ENCODE measurements around the gene SCARF2.

SCARF2 gene

DNA sequence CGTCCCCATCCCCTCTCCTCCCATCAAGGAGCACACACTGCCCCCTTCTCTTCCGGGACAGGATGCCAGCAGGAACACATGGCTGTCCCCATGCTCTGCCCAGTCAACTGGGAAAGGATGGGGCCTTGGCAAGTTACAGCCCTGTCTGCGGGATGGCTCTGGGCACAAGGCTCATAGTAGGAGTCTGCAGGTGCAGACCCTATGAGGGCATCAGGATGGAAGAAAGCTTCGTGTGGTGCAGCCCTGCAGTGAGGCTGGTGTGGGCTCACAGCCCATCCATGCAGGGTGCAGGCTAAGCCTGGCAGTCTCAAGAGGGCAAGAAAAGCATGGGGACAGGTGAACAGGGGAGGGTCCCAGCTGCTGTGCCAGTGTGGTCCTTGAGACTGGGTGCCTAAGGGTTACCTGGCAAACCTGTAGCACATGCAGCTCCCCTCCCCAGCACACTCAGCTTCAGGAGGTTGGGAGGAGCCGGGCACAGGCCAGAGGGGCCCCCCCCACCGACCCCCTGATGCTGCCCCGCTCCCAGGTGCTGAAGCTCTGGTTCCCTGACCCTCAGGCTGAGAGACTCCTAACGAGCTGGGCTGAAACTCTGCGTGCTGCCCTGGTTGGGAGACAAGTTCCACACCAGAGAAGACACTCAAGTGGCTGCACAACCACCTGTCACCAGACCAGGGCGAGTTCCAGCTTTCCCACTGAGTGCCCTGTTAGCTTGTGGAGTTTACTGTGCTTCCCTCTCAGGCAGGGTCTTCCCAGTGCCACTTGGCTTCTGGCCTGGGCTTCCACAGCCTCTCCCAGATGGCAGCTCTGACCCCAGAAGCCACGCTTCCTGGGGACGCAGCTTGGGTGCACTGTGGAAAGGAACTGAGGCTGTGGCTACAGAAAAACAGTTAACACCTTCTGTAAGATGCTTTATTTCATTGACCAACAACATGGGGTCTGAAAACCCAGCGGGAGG, 3.3 kb upstream of the SCARF2 start:
- no peak for DNase-seq (ENCODE audit: low read depth in 2 of 2)

GRCh38 chr22:20439928-20440575, 2.4 kb upstream of the SCARF2 start:
- no peak for DNase-seq (ENCODE audit: low read depth in 2 of 2)

DNA sequence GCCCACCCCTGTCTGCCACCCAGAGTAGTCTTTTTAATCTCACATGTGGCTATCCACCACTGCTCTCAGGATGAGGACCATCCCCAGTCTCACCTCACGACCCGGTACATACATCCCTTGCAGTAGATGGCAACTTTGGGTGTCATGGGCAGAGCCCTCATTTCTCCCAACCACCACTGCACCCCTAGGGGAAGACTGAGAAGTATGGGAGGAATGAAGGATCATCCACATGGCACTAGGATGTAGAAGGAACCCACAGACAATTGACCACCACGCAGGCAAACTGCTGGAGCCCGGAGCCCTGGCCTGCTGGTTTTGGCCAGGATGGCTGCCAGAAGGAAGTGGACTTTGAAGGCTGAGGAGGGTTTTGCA, 1.9 kb upstream of the SCARF2 start:
- DNase-seq (ENCODE audit: low read depth in 2 of 2), result no peak

DNA sequence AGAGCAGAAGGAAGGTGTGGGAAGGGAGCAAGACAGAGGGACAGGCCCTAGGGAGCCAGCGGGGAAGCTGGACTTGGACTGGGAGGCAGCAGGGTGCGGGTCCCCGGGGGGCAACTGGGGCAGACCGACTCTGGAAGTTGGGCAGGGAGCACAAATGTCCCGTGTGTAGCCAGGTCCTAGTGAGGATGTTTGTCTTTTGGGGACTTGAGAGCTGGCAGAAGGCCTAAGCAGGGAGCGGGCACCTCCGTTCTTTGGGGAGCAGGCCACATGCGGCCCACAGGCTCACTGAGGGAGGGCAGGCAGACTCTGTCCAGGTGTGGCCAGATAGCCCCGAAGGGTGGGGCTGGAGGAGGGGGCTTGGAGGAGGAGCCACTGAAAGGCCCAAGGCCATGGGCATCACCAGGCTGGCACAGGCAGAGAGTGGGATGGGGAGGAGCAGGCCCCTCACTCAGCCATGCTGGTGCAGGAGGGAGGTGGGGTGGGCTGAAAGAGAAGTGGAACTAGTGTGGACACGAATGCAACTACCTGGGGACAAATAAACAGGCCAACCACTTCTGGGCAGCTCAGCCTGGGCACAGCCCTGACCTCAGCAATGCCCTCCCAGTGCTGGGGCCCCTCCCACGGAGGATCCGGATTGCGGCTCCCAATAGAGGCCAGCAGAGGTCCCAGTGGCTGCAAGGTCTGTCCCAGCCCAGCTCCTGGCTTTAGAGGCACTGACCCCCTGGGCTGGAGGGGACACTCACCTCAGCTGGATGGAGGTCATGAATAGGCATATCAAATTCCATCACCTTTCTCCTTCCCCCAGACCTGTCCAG, 1.3 kb upstream of the SCARF2 start:
- no peak for DNase-seq (ENCODE audit: low read depth in 2 of 2)

DNA sequence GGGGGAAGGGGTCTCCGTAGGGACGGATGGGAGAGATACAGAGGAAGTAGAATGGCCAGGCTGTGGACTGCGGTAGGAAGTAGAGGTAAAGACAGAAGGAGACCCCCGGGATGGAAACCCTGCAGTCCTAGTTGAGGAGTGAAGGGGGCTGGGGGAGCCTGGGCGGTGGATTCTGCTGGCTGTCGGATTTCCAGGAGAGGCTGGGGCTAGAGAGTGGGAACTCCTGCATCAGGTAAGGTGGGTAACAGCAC, 727 bp upstream of the SCARF2 start:
- no peak for DNase-seq (ENCODE audit: low read depth in 2 of 2)

- DNase-seq (ENCODE audit: low read depth in 2 of 2), result no peak
These were observed 635 bp downstream of the SCARF2 start for GRCh38 chr22:20436768-20437612.

DNA sequence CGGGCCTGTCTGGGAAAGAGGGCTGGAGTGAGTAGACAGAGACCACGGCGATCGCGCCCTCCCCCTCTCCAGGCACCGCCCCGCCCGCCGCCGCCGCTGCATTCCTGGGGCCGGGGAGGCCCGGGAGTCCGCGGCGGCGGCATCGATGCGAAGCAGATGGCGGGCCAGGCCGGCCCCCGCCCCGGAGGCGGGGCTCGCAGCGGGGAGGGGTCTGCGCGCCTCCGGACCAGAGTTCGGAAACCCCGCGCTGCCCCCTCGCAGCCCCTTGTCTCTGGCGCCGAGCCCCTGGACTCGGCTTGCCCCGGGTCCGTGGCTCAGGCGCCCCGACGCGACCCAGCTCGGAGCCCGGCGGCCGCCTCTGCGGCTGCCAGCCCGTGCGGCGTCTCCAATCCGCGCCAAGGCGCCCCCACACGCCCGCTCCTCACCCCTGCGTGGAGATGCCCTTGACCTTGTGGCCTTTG, 1.3 kb downstream of the SCARF2 start:
- no peak for DNase-seq (ENCODE audit: low read depth in 2 of 2)

DNA sequence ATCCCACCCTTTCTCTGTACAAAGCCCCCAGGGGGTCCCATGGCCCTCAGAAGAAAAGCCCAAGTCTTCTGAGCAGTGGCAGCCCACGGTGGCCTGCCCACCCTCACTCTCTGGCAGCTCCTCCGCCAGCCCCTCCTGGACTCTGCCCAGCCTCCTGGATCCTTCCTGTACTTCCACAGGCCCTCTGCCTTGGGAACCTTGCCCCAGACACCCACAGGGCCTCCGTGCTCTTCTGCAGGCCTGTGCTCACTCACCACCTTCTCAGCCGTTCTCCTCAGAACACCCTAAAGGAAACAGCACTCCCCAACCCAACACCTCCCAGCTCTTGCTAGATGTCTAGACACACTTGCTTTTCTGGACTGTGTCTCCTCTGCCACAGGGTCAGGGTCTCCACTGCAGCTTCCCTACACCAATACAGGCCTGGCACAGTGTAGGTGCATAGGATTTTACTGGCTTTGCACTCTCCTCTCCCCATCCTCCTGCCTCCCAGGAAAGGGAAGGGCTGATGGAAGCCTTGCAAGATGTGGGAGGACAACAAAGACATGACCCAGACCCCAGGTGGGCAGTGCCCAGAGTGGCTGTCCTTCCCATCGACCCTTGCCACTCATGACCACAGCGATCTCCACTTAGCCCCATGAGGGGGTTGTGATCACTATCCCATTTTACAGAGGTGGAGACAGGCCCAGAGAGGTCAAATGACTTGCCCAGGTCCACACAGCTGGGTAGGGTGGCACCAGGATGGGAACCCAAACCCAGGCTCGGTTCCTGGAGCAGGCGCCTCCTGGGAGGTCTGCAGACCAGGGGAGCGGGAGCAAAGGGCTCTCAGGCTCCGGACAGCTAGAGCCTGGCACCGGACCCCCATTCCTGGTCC, 2.0 kb downstream of the SCARF2 start:
- DNase-seq (ENCODE audit: low read depth in 2 of 2), result no peak

- DNase-seq (ENCODE audit: low read depth in 2 of 2), result no peak
These were observed 2.9 kb downstream of the SCARF2 start for GRCh38 chr22:20434773-20435172.

DNA sequence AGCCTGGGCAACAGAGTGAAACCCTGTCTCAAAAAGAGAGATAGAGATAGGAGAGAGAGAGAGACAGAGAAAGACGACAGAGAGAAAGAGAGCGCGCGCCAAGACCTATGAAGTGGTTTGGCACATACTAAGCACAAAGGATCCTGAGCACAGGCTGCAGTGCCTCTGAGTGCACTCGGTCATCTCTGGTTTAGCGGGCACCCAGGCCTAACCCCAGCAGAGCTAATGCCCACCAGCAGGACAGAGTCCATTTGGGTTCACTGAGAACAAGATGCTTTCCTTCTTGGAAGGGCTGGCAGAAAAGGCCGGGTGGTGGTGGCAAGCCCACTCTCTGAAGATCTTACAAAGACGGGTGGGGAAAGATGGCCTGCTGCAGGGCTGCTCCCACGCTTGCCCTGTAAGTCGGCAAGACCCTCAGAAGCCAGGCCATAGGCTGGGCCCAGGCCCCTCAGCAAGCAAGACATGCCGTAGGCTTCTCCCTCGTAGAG, 3.3 kb downstream of the SCARF2 start:
- no peak for DNase-seq (ENCODE audit: low read depth in 2 of 2)

- no peak for DNase-seq (ENCODE audit: low read depth in 2 of 2)
These were observed 3.9 kb downstream of the SCARF2 start for GRCh38 chr22:20433686-20434241.

GRCh38 chr22:20433191-20433590, 4.4 kb downstream of the SCARF2 start:
- DNase-seq (ENCODE audit: low read depth in 2 of 2), result no peak

DNA sequence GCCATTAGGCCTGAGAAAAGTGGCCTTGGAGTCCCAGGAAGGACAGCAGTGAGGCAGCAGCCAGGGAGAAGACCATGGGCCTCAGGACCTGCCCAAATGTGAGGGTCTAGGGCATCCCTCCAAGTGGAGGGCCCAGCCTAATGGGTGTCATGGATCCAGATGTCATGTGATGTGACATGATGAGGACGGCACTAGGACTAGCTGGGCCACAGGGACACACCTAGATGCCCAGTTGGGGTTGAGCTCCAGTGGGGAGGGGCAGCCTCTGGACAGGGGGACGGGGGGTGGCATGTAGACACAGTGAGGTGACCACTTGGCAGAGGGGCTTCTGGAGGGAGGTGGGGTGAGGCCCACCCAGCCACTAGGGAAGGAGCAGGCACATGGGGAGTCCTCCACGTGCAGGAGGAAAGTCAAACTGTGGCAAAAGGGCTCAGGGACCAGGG, 5.4 kb downstream of the SCARF2 start:
- no peak for DNase-seq (ENCODE audit: low read depth in 2 of 2)

DNA sequence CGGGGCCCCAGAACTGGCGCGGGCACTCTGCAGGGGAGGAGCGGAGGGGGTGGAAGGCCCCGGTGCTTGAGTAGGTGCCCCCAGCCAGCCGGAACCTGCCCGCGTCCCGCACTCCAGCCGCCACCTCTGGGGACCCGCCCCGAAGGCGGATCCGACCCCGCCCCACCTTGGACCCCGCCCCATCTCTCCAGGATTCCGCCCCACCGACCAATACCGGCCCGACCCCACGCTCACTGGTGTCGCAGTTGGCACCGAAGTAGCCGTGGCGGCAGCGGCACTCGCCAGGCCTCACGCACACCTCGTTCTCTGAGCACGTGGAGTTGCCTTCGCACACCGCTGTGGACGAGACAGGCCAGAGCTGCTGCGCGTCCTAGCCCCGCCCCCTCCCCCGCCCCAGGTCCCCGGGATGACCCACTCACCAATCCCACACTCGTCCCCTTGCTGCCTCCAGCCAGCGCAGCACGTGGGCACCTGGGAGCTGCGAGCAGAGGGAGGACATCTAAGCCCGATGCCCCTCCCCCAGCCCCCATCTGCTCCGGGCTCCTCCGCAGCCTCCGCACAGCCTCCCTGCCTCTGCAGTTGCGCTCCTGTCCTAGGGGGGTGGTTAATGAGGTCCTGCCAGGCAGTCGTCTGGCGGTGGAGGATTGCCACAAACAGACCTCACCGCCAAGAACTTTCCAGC, 6.0 kb downstream of the SCARF2 start:
- no peak for DNase-seq (ENCODE audit: low read depth in 2 of 2)

GRCh38 chr22:20430720-20431510, 6.7 kb downstream of the SCARF2 start:
- peak in 1 of 2 donors; percentile 37 for DNase-seq (ENCODE audit: low read depth in 2 of 2)

GRCh38 chr22:20430101-20430719, 7.4 kb downstream of the SCARF2 start:
- DNase-seq (ENCODE audit: low read depth in 2 of 2), result no peak

- DNase-seq (ENCODE audit: low read depth in 2 of 2), result peak; percentile 53 to 67
These were observed 8.1 kb downstream of the SCARF2 start for GRCh38 chr22:20429254-20430100.
